Ovary (tissue), 10 donors: ENCODE measurements around the gene USP1. TPM values are rescaled to one million over a fixed set of nuclear protein-coding genes. Genes with fewer than 3 reads are reported as not detected.

ENCODE experiments used
- DNase-seq, 5 donors: peaks; one replicate each; pipeline ENCODE4 v3.0.0-alpha.2; 2019 to 2020
- H3K27ac ChIP-seq, 2 donors: fragments of 200-600 bp; one replicate each; pipeline versions ENCODE4 v1.5.1 to v1.8.0; 2019 to 2022
- H3K27me3 ChIP-seq: fragments of 200-600 bp; one replicate; pipeline ENCODE4 v1.8.0; 2022
- H3K36me3 ChIP-seq: fragments of 200-600 bp; sonication (generic); one replicate; pipeline ENCODE4 v1.5.1; 2019
- H3K4me1 ChIP-seq: one replicate; pipeline ENCODE4 v1.8.1; 2013; ENCODE audit warnings: mild to moderate bottlenecking, moderate library complexity; ENCODE audit not compliant: insufficient read depth
- H3K4me3 ChIP-seq: fragments of 200-600 bp; sonication (generic); one replicate; pipeline ENCODE4 v1.5.1; 2017
- H3K9me3 ChIP-seq, 2 donors: fragments of 200-600 bp in 1 of 2; sonication (generic) in 1 of 2; one replicate each; pipeline versions ENCODE4 v1.5.1 to v1.8.1; 2013 to 2019; ENCODE audit warnings: mild to moderate bottlenecking in 1 of 2, moderate library complexity in 1 of 2
- CTCF ChIP-seq, 3 donors: fragments of 450-650 bp in 2 of 3; fragments of 200-600 bp in 1 of 3; IDR thresholded peaks; one replicate each; pipeline versions ENCODE4 v1.5.1 to v1.8.0; 2016 to 2022; ENCODE audit warnings: antibody characterized with exemption in 3 of 3, mild to moderate bottlenecking in 1 of 3
- EP300 ChIP-seq: sonication (generic); formaldehyde crosslinking; IDR thresholded peaks from one replicate; pipeline ENCODE4 v1.6.1; 2017; ENCODE audit warnings: antibody characterized with exemption
- POLR2A ChIP-seq: fragments of 450-650 bp; IDR thresholded peaks from one replicate; pipeline ENCODE4 v1.6.1; 2017; ENCODE audit warnings: antibody characterized with exemption, mild to moderate bottlenecking, moderate library complexity
- WGBS, 3 donors: extraction: QIAGEN DNeasy Blood & Tissue Kit in 1 of 3; methylation state at CpG; one replicate each; pipeline versions ENCODE4 v1.1.5 to v1.1.7; 2013 to 2017; 5-methylcytosine and 5-hydroxymethylcytosine counted together
- intact Hi-C, 4 donors: fragments of 100-400 bp; cut with DNase I; formaldehyde crosslinking; loops; one replicate each; pipeline versions ENCODE4 v1.11.0 to v1.15.1; 2022 to 2023
- long read RNA-seq, 3 donors: library from polyadenylated mRNA in 2 of 3; unstranded in 2 of 3; transcript quantifications; one replicate each; pipeline ENCODE4 v2.0.0 and lab custom pipeline, GENCODE V29; 2021 to 2026
- polyA plus RNA-seq, 2 donors: library from polyadenylated mRNA; stranded (reverse); fragments of 200-250 nt in 1 of 2; fragments of 350-450 nt in 1 of 2; fragmentation: Illumina TruSeq in 1 of 2; extraction: RNeasy Lipid Tissue Mini Kit (QIAGEN cat#74804) in 1 of 2; gene quantifications; one replicate each; pipeline ENCODE4 v1.2.3, GENCODE V29; 2013 to 2014
- total RNA-seq, 7 donors: library from RNA; depleted of rRNA in 2 of 7; stranded (reverse); fragments of >200 nt in 2 of 7; fragmentation: NEBNext Ultra II Directional in 3 of 7; extraction: Animal tissue kit (Norgen Biotek cat#: 25700) in 3 of 7; gene quantifications; one replicate each; pipeline versions ENCODE4 v1.1.0 to v1.2.4, GENCODE V29; 2016 to 2023
- donor health status: DM: no; HTN: no; CAD: no; lungs with moderate emphysema.
- donor health status: DM: no; HTN: no; CAD: no.
- donor health status: Bipolar disorder and iron deficiency.
- donor health status: DM: yes; HTN: yes; CAD: no.
- donor health status: DM: no; HTN: no; CAD: no.
- donor health status: DM: yes; HTN: yes; CAD: no.

The USP1 gene, protein sequence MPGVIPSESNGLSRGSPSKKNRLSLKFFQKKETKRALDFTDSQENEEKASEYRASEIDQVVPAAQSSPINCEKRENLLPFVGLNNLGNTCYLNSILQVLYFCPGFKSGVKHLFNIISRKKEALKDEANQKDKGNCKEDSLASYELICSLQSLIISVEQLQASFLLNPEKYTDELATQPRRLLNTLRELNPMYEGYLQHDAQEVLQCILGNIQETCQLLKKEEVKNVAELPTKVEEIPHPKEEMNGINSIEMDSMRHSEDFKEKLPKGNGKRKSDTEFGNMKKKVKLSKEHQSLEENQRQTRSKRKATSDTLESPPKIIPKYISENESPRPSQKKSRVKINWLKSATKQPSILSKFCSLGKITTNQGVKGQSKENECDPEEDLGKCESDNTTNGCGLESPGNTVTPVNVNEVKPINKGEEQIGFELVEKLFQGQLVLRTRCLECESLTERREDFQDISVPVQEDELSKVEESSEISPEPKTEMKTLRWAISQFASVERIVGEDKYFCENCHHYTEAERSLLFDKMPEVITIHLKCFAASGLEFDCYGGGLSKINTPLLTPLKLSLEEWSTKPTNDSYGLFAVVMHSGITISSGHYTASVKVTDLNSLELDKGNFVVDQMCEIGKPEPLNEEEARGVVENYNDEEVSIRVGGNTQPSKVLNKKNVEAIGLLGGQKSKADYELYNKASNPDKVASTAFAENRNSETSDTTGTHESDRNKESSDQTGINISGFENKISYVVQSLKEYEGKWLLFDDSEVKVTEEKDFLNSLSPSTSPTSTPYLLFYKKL
- 10 to 100 TPM; 24.9 to 47.8 (median 38.0) TPM for total RNA-seq
- 10 to 100 TPM; 18.1 to 21.5 TPM for polyA plus RNA-seq
- long read RNA-seq, donor 1, partial matches to known transcripts, result 59 of 63 reads
- long read RNA-seq, donor 1, other reads (novel, unspliced or antisense), result 4 of 63 reads
- long read RNA-seq, donor 2, transcript USP1-201 (9 exons, 3,996 nt), result major isoform, 23 of 103 reads
- long read RNA-seq, donor 2, partial matches to known transcripts, result 79 of 103 reads
- long read RNA-seq, donor 2, other reads (novel, unspliced or antisense), result 0 of 103 reads
- long read RNA-seq, donor 3, transcript USP1-201 (9 exons, 3,996 nt), result major isoform, 47 of 51 reads
- long read RNA-seq, donor 3, partial matches to known transcripts, result 1 of 51 reads
- long read RNA-seq, donor 3, other reads (novel, unspliced or antisense), result 1 of 51 reads

DNA sequence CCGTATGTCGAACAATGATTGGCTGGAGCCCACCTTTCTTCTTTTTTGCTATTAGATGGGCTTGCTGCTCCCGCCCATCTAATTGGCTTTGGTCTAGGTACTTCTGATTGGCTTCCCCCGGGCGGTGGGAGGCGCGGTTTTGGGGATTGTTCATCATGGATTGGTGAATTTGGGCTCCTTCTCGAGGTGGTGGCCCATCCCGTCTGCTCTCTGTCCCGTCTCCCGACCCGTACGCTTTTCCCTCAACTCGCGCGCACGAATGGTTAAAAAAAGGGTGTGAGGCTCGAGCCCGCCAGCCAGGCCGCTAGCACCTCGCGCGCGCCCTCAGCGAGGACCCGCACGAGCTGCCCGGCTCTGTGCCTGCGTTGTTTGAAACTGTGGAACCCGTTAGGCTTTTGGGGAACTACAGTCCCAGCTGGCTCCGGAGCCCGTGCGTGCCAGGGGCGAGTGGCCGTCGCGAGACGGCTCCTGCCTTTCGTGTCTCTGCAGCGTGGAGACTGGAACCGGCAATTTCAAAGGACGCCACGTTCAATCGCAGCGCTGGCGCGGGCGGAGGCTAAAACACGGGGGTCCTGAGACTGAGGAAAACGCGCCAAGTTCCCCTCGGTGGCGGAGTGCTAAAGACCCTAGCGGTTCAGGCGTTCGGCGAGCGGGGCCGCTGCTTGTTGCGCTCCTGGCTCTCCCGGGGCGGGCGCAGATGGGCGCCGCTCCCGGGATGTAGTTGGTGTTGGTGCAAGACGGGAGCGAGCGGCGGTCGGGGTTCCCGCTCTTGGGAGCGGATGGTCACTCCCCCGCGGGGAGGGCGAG is at the start of gene USP1:
USP1 (plus strand) TSS at position 584 of the 807 bp plus-strand sequence. CDS start 2,819 bp downstream, outside the sequence.
- intact Hi-C loops, result no loop called here
- TF ChIP-seq POLR2A (peak; percentile 24), EP300 (no peak), CTCF (IDR thresholded peaks at IDR 0.05) (no peak)
- WGBS, 3 donors, result 0 to 1% (median 1%) methylated on average over 76 of the region's 76 CpGs
- Histone ChIP-seq H3K27ac (peak within 1 kb of the TSS; percentile 84 to 93), H3K4me3 (peak within 1 kb of the TSS; percentile 88), H3K36me3 (no peaks in the 10 kb centered on the region), H3K9me3 (no peaks in the 10 kb centered on the region), H3K27me3 (no peaks in the 10 kb centered on the region), H3K4me1 (peaks cover 2% of the 10 kb centered on the region)
- peak; percentile 95 to 98 (median 97) for DNase-seq

DNA sequence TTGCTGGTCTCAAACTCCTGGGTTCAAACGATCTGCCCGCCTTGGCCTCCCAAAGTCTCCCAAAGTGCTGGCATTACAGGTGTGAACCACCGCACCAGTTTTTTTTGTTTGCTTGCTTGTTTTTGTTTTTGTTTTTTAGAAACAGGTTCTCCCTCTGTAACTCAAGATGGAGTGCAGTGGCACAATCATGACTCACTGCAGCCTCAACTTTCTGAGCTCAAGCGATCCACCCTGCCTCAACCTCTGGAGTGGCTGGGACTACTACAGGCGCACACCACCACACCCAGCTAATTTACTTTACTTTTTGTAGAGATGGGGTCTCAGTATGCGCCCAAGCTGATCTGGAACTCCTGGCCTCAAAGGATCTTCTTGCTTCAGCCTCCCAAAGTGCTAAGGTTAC is 47.3 kb upstream of the USP1 start:
- intact Hi-C loops, result no loop called here
- DNase-seq, result no peak
- Histone ChIP-seq H3K27ac (no peak overlapping the region), H3K4me3 (no peak overlapping the region), H3K4me1 (no peaks in the 10 kb centered on the region), H3K9me3 (no peaks in the 10 kb centered on the region), H3K27me3 (no peaks in the 10 kb centered on the region), H3K36me3 (no peaks in the 10 kb centered on the region)
- TF ChIP-seq CTCF (IDR thresholded peaks at IDR 0.05), result no peak
- no peak for TF ChIP-seq POLR2A
- TF ChIP-seq EP300, result no peak
- WGBS, 3 donors, result 95 to 98% (median 97%) methylated on average over 6 of the region's 6 CpGs

- Histone ChIP-seq H3K36me3 (no peaks in the 10 kb centered on the region), H3K27me3 (no peaks in the 10 kb centered on the region), H3K4me3 (no peak overlapping the region), H3K4me1 (no peaks in the 10 kb centered on the region), H3K27ac (no peak overlapping the region), H3K9me3 (no peaks in the 10 kb centered on the region)
- WGBS, 3 donors, result 75 to 76% (median 76%) methylated on average over 7 of the region's 7 CpGs
- TF ChIP-seq POLR2A (no peak), EP300 (no peak), CTCF (IDR thresholded peaks at IDR 0.05) (no peak)
- no peak for DNase-seq
- intact Hi-C loops, result no loop called here
Observed at GRCh38 chr1:62390071-62390470, 46.8 kb upstream of the USP1 start.
